Activated CD4-positive, alpha-beta T cell treated with anti-CD3 and anti-CD28 coated beads, Interleukin-2, Interleukin-6, amounts not matched to agents 100 ng/mL and 50 ng/mL, durations not matched to agents 16 hours and 8 hours (primary cell): ENCODE results near the gene TOPBP1.
"Not testable (repeated sequence)": the region's sequence is repeated elsewhere in the genome, so short reads cannot be mapped to it uniquely, and the experiment has no call there.

Experiments used
- DNase-seq: peaks from one replicate; pipeline ENCODE4 v3.0.0-alpha.2; 2020

TOPBP1 gene

GRCh38 chr3:133568294-133569014 lies 93.3 kb downstream of the TOPBP1 start:
- DNase-seq = no peak

DNA sequence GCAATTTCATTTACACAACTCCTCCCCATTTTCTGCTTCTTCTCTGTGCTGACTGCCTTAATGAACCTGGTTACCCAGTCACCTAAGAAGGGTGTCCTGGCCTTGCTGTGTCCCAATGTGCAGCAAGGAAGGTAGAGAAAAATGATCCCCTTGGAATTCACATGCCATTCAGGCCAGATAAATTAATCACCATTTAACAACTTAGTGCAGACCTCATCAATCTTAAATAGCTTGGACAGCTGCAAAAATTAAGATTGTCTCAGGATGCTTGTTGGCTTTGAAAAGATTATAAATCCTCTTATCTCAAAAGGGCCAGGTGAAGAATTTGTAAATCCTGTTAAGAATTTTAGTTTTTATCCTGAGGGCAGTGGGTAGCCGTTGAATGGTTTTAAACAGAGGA lies 97.9 kb downstream of the TOPBP1 start:
- DNase-seq = no peak

DNA sequence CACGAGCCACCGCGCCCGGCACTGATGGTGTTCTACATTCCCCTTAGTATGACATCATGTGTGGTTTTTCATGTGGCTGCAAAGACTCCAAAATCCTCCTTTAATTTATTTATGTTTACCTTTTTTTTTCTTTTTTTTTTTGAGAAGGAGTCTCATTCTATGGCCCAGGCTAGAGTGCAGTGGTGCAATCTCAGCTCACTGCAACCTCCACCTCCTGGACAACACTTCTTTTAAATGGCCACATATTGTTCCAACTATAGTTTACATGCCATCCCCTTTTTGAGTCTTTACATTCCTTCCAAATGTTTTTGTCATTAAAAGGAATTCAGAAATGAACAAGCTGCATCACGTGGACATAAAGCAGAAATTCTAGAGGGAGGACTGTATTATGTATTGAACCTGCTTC lies 98.6 kb downstream of the TOPBP1 start:
- no peak for DNase-seq

DNA sequence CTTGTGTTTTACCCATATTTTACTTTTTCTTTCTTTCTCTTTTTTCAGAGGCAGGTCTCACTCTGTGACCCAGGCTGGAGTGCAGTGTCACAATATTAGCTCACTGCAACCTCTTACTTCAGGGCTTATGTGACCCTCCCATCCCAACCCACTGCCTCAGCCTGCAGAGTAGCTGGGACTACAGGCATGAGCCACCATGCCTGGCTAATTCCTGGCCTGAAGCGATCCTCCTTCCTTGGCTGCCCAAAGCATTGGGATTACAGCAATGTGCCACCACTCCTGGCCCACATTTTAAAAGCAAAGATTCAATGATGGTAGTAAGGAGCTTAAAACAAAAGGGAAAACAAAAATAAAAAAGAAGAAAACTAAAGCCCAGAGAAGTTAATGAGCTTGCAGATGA lies 99.4 kb downstream of the TOPBP1 start:
- no peak for DNase-seq

- no peak for DNase-seq
Observed at GRCh38 chr3:133561679-133562078, 100.1 kb downstream of the TOPBP1 start.

GRCh38 chr3:133551589-133551988 lies 110.2 kb downstream of the TOPBP1 start:
- not testable (repeated sequence) for DNase-seq
